DMS53 (cell line): ENCODE data around the gene PARD6A.

Experiments used
- DNase-seq: peaks from one replicate; lab custom pipeline; 2025; lab: John Stamatoyannopoulos, UW

PARD6A gene

DNA sequence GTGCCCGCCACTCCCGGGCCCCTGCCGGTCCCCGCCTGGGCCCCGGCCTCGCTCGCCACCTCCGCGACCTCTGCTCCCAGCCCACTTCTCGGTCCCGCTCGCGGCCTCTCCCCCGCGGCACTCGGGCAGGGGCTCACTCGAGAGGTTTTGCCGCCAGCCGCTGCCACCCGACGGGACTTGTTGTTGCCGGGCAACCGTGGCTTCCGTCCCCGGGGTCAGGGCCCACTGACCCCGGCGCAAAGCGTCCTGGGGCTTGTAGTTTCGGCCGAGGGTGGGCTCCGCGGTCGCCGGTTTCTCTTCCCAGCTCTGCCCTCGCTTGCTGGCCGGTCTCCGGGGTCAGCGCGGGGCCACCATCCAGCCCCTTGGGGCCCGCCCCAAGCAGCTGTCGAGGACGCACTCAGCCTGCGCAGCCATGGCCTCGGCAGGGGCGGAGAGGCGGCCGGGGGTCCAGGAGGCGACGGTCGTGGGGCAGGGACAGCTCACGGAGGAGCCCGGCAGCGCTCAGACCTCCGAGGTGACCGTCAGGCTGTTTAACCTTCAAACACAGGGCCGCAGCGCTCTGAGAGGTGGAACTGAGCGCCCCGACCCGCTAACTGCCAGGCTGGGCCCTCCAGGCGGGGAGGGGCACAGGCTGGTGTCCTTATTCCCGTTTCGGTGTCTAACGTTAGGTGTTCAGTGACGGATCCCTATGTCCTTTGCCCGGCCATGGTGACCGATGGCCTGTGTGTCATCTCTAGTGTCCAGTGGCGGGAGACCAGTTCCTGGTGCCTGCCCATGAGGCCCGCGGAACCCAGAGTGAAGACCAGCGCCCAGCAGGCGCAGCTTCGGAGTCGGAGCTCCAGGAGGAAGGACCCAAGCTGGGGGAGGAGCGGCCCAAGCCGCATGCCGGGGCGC is 6.0 kb downstream of the PARD6A start, which contains the start of the genes C16orf86 and ENKD1:
Gene C16orf86, plus strand, starts transcription at position 256 of the 894 bp plus-strand sequence. Its CDS starts 157 bp downstream, at position 413.
Gene ENKD1, minus strand, starts transcription at position 192 of the 894 bp plus-strand sequence. CDS start 308 bp downstream, outside the sequence.
- DNase-seq = peak; percentile 92

- no peak for DNase-seq
These were observed 6.7 kb downstream of the PARD6A start for GRCh38 chr16:67667453-67667816.

DNA sequence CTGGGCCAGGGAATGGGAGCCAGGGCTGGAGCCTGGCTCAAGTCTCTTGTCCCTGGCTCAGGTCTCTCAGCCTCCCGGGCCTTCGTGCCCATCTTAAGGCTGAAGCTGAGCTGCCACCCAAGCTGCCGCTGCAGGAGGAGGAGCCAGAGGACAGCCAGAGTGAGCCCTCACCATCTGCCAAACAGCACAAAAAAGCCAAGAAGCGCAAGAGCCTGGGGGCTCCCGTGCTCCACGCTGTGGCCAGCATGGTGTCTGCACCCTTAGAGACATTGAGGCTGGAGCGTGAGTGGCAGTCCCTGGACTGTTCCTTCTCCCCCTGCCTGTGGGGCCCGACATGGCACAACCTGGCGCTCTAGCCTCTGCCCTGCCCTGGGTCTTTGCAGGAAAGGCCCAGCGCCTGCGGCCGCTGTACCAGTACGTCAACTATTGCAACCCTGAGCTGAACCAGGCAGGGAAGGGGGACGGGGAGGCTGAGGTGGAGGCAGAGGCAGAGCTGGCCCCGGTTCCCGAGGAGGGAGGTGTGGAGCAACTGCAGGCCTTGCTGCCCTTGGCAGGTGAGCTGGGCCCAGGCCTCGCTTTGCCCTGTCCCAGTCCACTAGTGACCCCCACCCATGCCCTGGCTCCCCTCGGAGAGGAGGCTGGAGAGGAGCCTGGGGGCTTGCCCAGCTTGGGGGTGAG is 7.2 kb downstream of the PARD6A start:
- DNase-seq = peak; percentile 96

DNA sequence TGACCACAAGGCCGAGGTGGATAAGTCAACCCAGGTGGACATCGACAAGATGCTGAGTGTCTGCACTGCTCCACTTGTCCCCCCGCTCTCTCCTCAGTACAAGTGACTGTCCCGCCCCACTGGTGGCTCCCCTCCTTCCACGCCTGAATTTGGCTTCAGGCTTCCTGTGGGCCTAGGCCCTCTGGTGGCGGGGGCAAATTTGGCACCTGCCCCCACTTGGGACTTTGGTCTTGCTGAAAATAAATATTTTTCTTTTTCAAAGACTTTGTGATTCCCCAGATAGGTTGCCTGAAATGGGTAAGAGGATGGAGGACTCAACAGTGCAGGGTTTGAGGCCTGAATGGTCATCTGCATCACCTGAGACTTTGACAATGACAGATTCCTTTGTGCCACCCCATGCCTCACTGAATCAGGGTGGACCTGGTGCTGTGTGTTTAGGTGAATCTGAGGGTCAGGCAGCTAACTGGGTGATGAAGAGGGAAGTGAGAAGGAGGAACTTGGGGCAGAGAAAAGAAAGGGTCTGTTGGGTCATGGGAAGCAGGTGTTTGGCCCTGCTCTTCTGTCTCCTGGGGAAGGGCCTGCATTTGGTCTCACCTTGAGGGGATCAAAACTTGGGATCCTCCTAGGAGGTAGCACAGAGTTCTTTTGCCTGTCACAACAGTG is 7.9 kb downstream of the PARD6A start:
- no peak for DNase-seq

DNA sequence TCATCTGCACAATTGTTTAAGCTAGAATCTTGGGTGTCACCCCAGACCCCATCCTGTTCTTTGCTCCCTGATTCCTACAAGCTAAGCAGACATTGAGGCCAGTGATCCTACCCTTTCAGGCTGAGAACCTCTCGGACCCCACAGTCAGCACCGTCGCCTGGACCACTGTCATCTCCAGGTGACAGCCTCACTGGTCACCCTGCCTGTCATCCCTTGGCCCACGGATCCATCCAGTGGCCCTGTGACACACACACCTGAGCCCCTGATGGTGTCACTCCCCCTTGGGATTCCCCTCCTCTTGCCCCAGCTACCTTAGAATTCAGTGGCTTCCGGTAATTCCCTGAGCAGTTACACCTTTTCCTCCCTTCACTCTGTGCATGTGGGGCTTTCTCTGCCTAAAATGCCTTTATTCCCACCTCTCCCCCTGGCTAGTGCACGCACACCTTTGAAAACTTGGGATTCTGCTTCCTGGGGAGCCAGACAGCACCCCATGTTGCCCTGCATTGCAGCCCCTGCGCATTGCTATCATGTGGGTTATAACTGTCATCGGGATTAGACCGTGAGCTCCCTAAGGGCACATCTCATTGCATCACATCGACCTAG is 8.8 kb downstream of the PARD6A start:
- no peak for DNase-seq

- no peak for DNase-seq
These were observed 11.5 kb downstream of the PARD6A start for GRCh38 chr16:67672306-67672705.

DNA sequence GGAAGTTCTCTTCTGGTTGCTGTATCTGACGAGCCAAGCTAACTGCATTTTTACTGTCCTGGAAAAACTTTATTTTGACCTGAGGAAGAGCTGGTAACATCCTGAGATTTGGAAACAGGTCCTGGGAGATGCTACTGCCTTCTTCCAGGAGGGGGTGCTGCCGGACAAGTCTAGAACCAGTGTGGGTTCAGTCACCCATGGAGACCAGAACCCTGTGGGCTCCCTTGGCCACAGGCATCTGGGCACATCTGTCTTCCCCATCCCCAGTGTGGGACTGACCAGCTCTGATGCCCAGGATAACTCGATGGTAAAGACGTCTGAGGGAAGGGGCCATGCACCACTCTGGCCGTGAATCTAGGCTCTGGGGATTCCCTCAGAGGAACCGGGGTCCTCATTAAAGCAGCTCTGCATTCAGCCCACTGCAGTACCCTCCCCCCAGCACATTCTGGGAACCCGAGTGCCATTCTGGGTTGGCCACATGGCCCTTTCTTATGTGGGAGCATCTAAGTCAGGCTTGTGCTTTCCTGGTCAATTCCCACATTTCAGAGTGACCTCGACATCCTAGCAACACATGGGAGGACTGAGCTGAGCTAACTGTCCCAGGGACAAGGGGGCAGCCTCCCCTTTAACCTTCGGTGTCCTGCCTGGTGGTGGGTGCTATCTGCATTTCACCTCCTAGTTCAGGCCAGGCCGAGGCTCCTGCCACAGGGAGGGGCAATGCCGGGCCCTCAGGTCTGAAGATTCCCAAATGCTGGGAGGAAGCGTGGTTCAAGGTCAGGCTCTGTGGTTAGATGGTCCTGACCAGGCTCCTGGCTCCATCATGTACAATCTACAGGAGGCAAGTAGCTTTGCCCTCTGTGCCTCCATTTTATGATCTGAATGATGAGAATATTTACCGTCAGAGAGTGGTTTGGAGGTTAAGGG is 12.2 kb downstream of the PARD6A start:
- peak; percentile 72 for DNase-seq

- DNase-seq = peak; percentile 61
These were observed 13.2 kb downstream of the PARD6A start for GRCh38 chr16:67673712-67674580.

GRCh38 chr16:67674851-67675578 is 14.3 kb downstream of the PARD6A start:
- peak; percentile 28 for DNase-seq

- DNase-seq = no peak
These were observed 14.8 kb downstream of the PARD6A start for GRCh38 chr16:67675579-67675935.

GRCh38 chr16:67675999-67676398 is 15.2 kb downstream of the PARD6A start:
- no peak for DNase-seq

- DNase-seq = no peak
These were observed 15.8 kb downstream of the PARD6A start for GRCh38 chr16:67676516-67676915.

- DNase-seq = no peak
These were observed 16.2 kb downstream of the PARD6A start for GRCh38 chr16:67676939-67677338.

GRCh38 chr16:67677712-67678111 is 17.0 kb downstream of the PARD6A start:
- DNase-seq = no peak

GRCh38 chr16:67678354-67679023 is 17.7 kb downstream of the PARD6A start:
- no peak for DNase-seq

GRCh38 chr16:67679935-67680897 is 19.5 kb downstream of the PARD6A start:
- no peak for DNase-seq

- DNase-seq = no peak
These were observed 23.0 kb downstream of the PARD6A start for GRCh38 chr16:67683767-67684166.
